Activated gamma-delta T cell treated with Interleukin-2 at 50 U/mL for 16 hours (primary cell): Measurements from ENCODE around the gene ASNSD1.
A peak's percentile ranks its signal among the peaks of the same experiment; 100 is the strongest.
"Not testable (repeated sequence)": the region's sequence is repeated elsewhere in the genome, so short reads cannot be mapped to it uniquely, and the experiment has no call there.

Experiments used
- DNase-seq: peaks from one replicate; pipeline ENCODE4 v3.0.0-alpha.2; 2020

Gene ASNSD1

DNA sequence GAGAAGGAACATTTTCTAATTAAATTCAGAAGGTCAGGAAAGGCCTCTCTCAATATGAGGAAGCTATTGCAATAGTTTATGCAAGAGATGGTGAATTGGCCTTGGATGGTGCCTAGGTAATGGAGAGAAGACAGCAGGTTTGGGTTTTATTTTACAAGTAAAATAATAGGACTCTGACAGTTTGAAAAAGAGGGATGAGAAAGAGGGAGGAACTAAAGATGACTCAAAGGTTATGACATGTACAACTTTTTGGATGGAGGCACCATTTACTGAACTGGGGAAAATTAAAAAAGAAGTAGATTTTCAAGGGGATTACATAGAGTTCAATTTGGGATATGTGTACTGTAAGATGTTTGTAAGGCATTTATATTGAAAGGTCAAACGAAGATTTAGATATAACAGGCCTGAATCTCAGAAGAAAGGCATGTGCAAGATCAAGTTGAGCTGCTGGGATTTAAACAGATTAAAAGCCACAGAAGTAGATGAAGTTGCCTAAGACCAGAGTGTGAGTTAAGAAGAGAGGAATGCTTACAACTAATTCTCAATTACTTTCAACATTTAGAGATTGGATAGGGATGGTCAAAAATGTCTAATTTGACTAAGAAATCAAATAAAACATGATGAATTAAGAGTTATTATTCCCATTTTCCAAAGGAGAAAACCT lies 12.3 kb upstream of the ASNSD1 start:
- no peak for DNase-seq

DNA sequence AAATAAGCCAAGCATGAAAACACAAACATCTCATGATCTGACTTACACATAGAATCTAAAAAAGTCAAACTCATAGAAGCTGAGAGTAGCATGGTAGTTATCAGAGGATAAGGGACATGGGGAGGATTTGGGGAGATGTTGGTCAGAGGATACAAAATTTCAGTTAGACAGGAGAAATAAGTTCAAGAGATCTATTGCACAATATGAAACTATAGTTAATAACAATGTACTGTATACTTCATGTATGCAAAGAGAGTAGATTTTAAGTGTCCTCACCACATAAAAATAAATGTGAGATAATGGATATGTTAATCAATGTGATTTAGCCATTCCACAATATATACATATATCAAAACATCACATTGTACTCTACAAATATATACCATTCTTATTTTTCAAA lies 10.0 kb upstream of the ASNSD1 start:
- no peak for DNase-seq

DNA sequence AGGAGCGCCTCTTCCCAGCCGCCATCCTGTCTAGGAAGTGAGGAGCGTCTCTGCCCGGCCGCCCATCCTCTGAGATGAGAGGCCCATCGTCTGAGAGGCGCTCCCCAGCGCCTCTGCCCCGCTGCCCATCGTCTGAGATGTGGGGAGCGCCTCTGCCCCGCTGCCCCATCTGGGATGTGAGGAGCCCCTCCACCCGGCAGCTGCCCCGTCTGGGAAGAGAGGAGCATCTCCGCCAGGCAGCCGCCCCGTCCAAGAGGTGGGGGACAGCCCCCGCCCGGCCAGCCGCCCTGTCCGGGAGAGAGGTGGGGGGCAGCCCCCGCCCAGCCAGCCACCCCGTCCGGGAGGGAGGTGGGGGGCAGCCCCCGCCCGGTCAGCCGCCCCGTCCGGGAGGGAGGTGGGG lies 7.8 kb upstream of the ASNSD1 start:
- not testable (repeated sequence) for DNase-seq

DNA sequence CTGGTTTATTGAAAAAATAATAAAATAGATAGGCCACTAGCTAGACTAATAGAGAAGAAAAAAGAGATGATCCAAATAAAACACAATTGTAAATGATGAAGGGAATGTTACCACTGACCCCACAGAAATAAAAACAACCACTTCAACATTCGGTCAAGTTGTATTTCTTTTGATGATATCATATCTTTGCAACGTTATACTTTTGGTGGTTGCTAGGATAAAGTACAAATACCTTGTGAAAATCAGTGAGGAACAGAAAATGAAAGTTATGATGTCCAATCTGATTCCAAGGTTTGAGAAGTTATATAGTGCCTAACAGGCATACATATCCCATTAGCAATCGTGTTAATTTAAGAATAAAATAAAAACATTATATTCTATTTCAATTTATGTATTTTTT lies 6.6 kb upstream of the ASNSD1 start:
- no peak for DNase-seq

DNA sequence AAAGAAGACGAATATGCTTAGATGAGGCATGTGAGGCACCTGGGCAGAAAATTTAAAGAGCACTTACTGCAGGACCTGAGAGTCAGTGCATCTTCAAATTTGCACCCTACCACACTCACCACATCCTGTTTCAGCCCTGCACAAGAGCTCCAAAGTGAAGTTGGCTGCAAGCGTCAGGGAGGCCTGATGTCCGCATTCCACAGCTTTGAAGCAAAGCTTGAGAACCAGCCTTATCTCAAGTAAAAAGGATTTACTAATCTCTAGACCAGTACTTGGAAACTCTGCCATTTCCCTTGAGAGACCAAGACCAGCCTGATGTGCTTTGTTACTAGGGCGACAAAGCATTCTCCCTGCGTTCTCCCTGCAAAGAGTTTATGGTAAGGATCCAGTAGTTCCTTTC lies 3.4 kb upstream of the ASNSD1 start:
- peak; percentile 44 for DNase-seq

DNA sequence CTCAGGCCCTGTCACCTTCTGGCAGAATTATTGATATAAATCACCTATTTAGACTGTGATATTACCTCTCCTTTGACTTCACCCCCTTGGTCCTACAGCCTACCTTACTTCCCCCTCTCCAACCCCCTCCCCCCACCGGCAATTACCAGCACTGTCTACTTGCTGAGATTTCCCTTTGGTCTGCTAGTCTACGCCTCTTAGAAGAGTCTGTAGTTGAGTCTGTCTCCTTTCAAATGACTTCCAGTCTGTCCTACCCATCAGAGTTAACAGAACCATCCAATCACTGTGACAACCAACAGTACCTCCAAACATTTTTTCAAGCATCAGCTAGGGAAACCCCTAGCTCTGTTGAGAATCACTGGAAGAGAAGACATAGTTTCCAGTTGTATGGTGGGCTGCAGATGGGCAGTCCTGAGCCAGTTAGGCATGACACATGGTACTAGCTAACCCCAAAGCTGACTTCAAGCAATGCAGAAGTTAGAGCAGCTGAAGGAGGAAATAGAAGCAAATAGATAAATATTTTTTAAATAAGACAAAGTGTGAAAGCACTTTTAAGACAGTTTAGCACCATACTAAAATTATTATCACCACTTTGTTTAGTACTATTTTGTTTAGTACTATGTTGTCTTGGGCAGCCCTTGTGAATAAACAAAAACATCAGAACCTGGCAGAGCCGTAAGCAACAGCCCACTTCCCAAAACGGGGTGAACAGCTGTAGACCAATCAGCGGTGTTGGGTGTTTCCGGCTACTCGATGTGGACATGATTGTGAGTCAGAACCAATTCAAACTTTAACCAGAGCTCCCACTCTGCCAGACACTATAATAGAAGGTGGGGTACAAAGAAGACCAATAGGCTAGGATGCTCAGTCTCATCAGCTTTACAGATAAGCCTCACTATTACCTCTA lies 2.7 kb upstream of the ASNSD1 start:
- DNase-seq = peak; percentile 24

DNA sequence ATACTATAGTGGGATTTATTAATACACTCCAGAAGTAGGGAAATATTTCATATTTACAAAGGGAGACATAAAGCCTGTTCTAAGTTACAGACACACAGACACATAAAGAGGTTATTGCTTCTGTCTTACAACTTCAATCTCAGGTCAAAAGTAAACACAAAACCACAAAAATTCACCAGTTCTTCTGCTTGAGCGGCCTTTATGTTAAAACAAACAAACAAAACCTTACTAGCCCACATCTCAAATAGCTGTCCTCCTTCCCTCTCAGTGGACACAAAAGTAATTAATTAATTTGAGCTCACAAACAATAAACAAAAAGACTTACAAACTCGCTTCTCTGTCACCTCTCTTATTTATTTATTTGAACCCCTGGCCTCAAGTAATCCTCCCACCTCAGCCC lies 1.5 kb upstream of the ASNSD1 start:
- DNase-seq = no peak

DNA sequence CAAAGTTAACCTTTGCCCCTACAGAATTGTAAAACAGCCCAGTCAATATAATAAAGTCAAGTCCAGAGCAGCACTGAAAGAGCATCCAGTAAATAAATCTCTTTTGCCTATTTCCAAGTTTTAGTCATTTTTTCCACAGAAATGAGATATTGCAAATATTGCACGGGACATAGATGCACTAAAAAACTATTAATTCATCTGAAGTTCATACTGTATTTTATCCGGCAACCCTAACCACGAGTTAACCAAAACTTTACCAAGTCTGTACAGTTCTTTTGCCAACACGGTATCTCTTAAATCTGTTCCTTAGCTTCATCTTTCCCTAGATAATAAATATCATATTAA lies 484 bp upstream of the ASNSD1 start:
- no peak for DNase-seq

DNA sequence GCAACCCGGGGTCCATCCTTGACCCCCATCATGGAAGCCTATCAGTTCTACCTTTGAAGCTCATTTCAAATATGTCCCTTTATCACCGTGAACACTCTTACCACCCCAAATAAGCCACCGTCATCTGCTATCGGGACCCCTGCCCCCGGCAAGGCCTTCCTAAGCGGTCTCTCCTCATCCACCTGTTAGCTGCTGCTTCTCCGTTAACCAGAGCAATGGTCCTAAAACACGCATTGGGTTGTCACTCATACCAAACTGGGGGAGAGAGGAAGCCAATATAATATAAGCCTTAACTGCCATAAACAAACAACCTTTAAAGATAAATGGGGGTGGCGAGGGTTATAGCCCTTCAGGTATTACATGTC lies 680 bp downstream of the ASNSD1 start:
- no peak for DNase-seq

DNA sequence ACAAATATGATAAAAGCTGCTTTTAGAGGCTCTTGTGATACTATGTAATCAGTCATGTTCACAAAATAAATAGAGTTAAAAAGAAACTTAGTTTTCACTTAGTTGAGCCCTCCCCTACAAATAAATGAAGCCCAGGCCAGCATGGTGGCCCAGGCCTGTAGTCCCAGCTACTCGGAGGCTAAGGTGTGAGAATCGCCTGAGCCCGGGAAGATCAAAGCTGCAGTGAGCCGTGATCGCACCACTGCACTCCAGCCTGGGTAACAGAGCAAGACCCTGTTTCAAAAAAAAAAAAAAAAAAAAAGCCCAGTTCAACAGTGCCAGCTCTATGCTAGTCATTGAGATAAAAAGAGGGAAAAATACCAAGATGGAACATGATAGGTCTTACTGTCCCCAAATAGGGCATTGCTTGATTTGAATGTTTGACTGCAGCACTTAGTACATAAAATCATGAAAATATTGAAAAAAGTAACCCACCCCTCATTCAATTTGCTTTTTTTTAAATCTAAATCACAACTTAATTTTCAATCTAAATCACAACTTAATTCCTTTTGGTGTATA lies 1.5 kb downstream of the ASNSD1 start:
- no peak for DNase-seq

DNA sequence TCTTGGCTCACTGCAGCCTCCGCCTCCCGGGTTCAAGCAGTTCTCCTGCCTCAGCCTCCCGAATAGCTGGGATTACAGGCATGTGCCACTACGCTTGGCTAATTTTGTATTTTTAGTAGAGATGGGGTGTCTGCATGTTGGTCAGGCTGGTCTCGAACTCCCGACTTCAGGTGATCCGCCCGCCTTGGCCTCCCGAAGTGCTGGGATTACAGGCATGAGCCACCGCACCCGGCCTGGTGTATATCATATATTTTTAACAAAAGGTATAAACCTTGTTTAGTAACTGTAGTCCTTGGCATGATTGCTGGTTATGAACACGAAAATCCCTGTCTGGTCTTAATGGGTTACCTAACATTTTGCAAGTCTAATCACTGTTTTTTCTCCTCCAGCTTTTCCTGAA lies 2.1 kb downstream of the ASNSD1 start:
- DNase-seq = not testable (repeated sequence)

DNA sequence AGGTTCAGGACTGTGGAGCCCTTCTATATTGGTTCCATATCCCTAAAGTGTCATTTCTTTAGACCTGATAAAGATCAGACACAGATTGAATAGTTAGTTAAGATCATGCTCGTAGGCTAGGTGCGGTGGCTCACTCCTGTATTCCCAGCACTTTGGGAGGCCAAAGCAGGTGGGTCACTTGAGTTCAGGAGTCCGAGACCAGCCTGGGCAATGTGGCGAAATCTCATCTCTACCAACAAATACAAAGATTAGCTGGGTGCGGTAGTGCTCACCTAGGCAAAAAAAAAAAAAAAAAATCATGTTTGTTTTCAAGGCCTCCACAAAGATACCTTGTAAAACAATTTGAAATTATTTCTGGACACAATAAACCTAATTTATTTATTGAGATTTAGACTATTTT lies 8.7 kb downstream of the ASNSD1 start:
- DNase-seq = no peak

DNA sequence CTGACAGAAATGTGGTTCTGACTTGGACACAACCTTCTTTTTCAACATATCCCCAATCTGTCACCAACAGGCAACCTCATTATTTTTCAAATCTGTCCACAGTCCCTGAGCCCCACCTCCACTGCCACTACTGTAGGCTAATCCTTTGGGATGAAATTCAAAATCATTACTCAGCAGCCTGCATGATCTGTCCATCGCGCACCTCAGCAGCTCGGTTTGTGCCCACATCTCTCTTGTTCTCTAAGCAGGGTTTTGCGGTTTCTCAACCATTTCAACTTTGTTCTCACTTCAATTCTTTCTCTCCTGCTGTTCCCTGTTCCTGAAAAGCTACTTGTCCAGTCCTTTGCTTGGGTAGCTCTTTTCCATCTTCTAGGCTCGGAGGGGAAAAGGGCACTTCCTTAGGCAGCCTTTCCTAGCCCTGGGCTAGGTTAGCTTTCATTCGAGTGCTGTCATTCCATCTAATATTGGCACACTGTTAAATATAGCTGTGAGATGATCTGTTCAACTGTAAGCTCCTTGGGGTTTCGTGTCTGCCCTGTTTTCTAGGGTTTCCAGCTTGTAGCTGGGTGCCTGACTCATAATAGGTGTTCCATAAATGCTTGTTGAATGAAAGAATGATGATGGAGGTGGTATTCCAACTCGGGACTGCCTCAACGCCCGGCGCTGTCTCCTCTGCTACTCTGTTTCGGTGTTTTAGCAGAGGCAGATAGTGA lies 12.6 kb downstream of the ASNSD1 start:
- DNase-seq = no peak

DNA sequence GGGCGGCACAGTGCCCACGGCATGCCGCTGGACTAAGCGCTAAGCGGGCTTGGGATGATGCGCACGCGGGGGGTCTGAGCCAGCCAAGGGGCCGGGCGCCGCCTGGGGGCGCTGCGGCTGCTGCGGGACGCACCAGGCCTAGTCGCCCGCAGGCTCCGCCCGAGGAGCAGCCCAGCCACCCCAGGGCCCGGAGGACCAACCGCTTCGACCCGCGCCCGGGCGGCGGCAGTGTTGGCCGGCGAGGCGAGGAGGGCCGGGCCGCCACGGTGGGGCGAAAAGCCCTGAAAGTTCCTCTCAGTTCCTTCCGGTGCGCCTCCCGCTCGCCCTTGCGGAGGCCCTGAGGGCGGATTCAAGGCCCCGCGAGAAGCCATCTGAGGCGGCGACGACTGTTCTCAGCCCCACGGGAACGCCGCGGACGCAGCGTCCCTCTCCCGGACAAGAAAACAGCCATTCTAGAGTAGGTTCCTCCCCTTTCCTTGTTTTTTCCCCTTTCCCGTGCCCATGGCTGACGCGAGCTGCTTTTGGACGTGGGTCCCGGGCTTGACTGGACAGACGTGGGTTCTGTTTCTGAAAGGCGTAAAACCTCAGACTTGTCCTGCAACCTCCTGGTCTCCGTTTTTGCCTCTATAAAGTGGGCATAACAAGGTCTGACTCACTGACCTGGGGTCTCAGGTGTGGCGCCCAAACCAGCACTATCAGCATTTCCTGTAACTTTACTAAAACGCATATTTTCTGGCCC lies 13.3 kb downstream of the ASNSD1 start, which contains the start of gene ANKAR:
Gene ANKAR, plus strand, starts transcription at position 297 of the 739 bp plus-strand sequence. CDS start 1,821 bp downstream, outside the sequence.
- peak; percentile 77 for DNase-seq

DNA sequence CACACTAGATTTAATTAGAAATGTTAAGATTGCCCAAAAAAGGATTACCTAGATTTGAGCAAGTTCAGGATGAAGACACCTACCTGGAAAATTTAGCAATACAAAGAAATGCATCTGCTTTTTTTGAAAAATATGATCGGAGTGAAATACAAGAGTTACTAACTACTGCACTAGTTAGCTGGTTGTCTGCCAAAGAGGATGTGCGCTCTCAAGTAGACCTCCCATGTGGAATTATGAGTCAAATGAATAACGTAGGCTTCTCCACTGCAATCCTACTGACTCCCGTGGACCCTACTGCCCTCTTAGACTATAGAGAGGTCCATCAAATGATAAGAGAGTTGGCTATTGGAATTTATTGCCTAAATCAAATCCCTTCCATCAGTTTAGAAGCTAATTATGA lies 15.2 kb downstream of the ASNSD1 start:
- DNase-seq = no peak

DNA sequence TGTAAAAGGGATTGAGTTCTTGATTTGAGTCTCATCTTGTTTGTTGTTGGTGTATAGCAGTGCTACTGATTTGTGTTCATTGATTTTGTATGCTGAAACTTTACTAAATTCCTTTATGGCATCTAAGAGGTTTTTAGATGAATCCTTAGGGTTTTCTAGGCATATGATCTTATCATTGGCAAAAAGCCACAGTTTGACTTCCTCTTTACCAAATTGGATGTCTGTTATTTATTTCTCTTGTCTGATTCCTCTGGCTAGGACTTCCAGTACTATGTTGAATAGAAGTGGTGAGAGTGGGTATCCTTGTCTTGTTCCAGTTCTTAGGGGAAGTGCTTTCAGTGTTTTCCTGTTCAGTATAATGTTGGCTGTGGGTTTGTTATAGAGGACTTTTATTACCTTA lies 18.0 kb downstream of the ASNSD1 start:
- no peak for DNase-seq

DNA sequence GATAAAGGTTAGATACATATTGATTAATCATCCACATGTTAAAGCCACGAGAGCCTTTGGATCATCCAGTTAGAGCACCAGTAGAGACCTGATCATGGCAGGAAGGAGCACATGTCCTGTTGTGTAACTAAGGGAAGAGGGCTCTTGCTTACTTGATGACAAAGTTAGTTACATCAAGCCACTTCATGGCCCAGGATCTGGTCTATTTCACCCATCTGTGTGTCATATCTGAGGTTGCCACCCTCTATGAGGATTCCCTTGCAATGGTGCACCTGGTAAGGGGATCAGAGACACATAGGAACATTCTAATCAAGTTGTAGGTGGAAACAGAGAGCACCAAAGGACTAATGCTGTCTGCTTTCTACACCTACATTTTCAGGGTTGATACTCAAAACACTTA lies 19.9 kb downstream of the ASNSD1 start:
- no peak for DNase-seq

DNA sequence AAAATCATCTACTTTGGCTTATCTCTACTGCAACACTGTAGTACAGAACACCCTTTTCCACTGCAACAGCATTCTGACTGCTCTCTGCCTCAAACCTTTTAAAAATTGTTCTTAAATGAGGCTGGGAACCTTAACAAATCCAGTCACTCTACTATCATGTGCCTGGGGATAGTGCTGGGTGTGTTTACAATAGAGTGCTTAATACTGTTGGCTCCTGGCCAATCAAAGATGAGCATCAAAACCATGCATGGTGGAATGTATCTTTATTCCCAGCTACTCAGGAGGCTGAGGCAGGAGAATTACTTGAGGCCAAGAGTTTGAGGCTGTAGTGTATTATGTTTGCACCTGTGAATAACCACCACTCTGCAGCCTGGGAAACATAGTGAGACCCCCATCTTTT lies 20.6 kb downstream of the ASNSD1 start:
- no peak for DNase-seq

DNA sequence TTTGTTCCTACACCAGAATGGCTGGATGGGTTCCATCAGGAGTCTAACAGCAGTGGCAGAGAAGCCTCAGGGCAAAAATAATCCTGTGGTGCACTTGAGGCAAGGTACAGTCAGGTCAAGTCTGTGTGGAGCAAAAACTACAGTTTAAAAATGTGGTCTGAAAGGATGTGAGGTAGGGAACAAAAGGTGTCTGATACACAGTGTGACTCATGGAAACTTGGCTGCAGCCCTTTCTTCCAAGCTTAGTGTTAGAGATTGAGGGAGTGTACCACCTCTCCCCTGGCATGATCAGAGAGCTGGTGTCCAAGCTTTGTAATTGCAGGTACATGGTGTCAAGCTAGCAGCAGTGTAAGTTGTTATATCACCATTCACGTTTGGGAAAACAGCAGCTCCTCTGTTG lies 22.1 kb downstream of the ASNSD1 start:
- no peak for DNase-seq

DNA sequence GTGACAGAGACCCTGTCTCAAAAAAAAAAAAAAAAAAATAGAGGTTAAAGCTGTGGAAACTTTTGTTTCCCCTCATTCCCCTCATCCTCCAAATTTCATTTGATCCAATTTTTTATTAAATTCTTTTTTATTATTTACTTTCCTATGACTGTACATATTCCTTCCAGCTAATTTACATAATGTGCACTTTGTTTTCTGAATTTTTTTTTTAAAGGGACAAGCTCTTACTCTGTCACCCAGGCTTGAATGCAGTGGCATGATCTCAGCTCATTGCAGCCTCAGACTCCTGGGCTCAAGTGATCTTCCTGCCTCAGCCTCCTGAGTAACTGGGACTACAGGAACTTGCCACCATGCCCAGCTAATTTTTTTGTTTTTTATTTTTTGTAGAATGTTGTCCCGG lies 23.6 kb downstream of the ASNSD1 start:
- DNase-seq = no peak

DNA sequence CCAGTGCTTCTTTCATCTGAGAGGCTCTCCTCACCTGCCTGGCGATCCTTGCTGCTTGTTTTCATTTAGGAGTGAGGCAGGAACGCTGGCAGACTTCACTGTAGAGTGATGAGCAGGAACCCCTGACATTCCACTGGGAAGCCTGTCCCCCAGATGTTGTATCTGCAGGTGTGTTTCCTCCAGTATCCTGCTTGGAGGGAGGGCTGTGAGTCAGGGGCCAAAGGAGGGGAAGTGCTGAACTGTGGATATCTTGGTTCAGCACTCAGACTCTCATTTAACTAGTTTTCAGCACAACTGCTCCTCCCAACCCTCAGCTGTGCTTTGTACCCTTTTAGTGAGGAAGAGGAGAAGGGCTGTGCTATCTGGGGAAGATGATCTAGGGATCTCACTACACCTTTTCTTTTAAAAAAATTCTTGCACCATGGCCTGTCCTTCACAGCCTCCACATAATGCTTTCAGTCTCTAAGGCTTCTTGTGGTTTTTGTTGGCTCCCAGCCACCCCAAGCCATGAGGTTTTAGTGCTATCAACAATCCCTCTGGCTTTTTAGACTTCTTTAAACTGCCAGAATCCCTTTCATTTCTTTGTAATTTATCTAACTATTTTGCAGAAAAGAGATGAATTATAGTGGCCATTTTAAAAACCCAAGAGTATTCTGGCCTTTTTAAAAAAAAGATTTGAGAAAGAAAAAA lies 24.4 kb downstream of the ASNSD1 start:
- DNase-seq = no peak

DNA sequence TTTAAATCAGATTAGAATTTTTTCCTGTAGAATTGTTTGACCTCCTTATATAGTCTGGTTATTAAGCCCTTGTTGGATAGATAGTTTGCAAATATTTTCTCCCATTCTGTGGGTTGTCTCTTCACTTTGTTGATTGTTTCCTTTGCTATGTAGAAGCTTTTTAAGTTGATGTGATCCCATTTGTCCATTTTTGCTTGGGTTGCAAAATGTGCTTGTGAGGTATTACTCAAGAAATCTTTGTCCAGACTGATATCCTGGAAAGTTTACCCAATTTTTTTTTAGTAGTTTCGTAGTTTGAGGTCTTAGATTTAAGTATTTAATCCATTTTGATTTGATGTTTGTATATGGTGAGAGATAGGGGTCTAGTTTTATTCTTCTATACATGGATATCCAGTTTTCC lies 26.5 kb downstream of the ASNSD1 start:
- DNase-seq = not testable (repeated sequence)
